Effector CD8-positive, alpha-beta T cell (primary cell): ENCODE results near the gene ADM2.
"Not testable (repeated sequence)": the region's sequence is repeated elsewhere in the genome, so short reads cannot be mapped to it uniquely, and the experiment has no call there.

Experiments
- DNase-seq: peaks from one replicate; lab custom pipeline; 2025; lab: John Stamatoyannopoulos, UW
- total RNA-seq, 4 experiments: gene quantifications; one replicate each; lab custom pipeline; 2026; lab: John Stamatoyannopoulos, UW

ADM2 gene, protein sequence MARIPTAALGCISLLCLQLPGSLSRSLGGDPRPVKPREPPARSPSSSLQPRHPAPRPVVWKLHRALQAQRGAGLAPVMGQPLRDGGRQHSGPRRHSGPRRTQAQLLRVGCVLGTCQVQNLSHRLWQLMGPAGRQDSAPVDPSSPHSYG
- 3.4 to 13.0 (median 12.5) reads per million in 4 experiments for total RNA-seq

DNA sequence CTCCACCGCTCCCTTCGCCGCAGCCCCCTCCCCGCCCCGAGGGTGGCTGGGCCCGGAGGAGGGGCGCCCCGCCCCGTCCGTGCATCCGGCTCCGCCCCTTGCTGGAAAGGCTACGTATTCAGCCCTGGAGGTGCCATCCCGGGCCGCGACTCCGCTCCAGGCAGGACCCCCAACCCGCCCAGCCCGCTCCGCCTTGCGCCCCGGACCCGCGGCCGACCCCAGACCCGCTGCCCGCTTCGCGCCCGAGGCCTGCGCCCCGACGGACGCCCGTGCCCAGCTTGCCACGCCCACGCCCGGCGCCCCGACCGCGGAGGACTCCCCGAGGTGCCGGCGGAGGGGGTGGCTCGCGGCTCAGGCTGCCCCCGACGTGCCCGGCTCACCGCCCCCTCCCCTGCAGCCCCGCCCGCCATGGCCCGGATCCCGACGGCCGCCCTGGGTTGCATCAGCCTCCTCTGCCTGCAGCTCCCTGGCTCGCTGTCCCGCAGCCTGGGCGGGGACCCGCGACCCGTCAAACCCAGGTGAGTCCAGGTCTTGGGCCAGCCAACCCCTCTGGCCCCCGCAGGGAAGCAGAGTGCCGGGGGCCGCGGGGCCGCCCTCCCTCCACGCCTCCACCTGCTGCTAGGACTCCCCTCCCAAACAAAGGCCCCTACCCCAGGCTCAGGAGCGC, at the start of gene ADM2:
Gene ADM2 (plus strand): TSS at position 104 of the 667 bp plus-strand sequence. CDS start 305 bp downstream, at position 409.
- peak; percentile 50 for DNase-seq

DNA sequence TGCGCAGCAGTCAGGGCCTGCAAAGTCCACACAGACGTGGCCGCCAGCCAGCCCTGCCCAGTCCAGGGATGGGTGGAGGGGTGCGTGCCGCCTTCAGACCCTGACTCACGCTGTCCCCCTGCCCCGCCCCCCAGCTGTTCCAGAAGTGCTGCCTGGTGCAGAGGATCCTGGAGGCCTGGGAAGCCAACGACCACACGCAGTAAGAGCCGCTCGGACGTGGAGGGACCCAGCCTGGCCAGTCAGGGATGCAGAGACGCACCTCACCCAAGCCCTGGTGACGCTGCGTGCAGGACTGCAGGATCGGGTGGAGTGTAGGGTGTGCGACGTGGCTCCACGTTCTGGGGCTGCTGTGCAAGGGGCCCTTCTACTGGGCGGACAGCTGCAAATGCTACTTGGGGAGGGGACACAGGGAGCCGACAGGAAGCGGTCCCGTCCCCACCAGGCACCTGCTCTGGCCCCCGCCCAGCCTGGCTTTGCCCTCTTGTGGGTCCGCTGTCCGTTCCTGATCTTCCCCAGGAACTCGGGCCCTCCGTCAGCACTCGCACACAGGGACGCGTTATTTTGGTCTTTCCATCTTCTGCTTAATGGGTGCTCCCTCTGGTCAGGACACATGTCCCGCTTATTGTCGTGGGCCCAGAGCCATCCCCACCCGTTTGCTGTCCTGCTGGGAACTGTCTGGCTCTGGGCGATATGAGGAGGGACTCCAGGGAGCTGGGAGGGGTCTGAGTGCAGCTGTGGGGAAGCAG, 49.0 kb upstream of the ADM2 start:
- no peak for DNase-seq

DNA sequence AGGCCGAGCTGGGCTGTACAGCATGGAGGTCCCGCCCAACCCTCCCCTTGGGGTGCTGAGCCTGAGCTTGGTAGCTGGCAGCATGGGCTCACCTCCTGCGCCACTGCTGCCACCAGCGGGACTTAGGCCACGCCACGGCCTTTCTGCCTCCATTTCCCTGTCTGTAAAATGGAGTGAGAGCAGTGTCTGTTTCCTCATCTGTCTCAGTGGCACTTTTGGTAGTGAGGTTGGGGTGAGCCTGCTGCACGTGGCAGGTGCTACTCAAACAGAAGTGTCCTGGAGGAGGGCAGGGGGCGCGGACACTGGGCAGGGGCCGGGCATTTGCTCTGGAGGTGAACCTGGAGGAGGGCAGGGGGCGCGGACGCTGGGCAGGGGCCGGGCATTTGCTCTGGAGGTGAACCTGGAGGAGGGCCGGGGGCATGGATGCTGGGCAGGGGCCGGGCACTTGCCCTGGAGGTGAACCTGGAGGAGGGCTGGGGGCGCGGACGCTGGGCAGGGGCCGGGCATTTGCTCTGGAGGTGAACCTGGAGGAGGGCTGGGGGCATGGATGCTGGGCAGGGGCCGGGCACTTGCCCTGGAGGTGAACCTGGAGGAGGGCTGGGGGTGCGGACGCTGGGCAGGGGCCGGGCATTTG, 48.3 kb upstream of the ADM2 start:
- not testable (repeated sequence) for DNase-seq

DNA sequence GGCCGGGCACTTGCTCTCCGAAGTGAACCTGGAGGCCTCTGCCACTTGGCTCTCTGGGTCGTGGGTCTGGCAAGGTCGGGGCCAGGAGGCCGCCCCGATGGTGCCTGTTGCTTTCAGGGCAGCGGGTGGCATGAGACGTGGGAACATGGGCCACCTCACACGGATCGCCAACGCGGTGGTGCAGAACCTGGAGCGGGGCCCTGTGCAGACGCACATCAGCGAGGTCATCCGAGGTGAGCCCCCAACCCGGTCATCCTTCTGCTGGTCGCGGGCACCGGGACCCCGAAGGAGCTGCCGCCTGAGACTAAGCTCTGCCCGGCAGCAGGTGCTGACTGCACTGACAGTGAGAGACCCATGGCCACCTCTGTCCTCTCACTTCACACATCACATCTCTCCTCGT, 46.5 kb upstream of the ADM2 start:
- DNase-seq = no peak

DNA sequence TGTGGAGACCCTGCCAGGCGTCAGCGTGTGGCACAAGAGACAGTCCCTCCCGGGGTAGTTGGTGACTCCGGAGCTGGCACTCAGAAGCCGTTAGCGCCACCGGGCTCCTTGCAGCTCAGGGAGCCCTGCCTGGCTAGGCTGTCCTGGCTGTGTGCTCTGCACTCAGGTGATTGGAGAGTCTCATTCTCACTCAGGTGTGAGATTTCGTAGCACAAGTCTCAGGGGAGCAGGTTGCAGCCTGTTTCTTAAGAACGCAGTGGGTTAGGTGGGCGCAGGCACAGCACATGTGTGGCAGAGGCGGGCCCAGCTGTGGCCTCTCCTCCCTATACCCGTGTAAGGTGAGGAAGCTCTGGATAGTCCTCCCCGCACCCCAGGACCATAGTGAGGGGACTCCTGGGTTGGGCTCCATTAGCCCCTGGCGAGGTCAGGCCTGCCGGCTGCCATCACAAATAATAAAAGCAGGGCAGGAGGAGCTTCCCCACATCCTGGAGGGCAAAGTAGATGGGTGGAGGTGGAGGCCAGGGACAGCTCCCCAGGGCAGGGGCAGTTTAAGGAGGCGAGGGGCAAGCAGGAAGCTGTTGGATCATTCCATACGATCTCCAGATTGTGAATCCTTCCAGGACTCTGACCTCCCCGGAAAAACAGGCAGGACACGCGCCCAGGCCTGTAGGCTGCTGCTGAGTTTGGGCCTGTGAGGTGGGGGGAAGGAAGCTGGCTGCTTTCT, 45.9 kb upstream of the ADM2 start:
- no peak for DNase-seq

DNA sequence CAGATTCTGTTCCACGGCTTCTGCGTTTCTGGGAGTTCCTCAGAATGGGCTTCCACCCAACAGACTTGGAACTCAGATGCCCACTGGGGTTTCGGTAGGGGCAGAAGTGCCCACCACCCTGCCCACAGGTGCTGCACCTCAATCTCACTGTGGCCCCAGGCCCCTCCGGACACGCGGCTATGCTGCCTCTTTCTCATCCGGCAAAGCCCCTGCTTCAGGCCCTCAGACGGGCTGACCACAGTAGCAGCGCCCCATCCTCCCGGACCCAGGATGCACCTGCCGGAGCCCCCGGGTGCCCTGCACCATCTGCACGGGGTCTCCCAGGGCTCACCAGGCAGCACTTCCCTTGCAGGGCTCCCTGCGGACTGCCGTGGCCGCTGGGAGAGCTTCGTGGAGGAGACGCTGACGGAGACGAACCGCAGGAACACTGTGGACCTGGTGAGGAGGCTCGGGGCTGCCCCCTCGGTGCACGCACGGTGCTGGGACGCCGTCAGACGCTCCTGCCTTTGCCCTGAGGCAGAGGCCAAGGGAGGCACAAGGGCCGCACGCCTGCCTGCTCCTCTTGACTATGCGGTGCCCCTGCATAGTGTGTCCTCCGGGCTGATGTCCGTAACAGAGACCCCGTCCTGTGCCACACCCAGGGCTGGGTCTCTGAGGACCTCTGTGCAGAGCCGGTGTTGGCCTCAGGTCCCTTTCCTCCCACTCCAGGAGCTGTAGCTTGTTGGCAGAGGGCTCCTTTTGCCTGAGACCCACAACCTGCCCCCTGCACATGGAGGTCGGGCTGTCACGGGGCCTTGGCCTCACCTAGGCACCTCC, 45.1 kb upstream of the ADM2 start:
- DNase-seq = no peak

DNA sequence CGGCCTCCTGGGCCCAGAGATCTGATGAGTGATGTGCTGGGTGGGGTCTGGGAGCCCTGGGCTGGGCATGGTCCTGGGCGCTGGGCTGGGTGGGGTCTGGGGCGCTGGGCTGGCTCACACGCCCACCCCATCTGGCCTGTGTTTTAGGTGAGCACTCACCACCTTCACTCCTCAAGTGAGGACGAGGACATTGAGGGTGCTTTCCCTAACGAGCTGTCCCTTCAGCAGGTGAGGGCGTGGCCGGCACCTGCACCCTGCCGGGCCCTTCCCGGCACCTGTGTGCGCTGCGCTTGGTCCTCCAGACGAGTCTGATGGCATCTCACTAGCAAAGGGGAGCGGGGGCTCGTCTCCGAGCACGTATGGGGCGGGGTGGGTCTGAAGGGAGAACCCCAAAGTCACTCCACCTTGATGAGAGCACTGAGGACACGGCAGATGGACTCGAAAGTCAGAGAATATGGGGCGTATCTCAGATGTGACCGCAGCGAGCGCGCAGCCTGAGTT, 44.5 kb upstream of the ADM2 start:
- no peak for DNase-seq

DNA sequence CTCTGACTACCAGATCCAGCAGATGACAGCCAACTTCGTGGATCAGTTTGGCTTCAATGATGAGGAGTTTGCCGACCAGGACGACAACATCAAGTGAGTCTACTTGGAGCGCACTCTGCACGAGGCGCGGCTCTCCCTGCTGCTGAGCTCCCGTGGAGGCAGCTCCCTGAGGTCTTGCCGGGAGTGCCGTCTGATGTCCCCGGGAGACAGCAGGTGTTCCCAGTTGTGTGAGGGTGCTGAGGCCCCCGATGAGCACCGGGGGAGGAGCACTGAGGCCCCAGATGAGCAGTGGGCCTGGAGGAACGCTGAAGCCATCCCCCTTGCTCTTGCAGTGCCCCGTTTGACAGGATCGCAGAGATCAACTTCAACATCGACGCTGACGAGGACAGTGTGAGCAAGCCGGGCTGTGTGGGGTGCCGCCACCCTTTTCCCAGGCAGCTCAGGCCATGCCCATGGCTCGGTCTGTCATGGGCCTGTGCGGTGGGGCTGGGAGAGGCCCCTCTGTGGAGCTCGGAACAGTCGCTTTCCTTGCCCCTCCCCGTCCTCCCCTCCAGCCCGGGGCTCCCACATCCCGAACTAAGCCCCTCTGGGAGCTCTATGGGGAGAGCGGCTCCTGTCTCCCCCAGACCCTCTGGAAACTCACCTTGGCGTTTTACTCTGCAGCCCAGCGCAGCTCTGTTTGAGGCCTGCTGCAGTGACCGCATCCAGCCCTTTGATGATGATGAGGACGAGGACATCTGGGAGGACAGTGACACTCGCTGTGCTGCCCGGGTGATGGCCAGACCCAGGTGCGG, 43.6 kb upstream of the ADM2 start:
- no peak for DNase-seq

DNA sequence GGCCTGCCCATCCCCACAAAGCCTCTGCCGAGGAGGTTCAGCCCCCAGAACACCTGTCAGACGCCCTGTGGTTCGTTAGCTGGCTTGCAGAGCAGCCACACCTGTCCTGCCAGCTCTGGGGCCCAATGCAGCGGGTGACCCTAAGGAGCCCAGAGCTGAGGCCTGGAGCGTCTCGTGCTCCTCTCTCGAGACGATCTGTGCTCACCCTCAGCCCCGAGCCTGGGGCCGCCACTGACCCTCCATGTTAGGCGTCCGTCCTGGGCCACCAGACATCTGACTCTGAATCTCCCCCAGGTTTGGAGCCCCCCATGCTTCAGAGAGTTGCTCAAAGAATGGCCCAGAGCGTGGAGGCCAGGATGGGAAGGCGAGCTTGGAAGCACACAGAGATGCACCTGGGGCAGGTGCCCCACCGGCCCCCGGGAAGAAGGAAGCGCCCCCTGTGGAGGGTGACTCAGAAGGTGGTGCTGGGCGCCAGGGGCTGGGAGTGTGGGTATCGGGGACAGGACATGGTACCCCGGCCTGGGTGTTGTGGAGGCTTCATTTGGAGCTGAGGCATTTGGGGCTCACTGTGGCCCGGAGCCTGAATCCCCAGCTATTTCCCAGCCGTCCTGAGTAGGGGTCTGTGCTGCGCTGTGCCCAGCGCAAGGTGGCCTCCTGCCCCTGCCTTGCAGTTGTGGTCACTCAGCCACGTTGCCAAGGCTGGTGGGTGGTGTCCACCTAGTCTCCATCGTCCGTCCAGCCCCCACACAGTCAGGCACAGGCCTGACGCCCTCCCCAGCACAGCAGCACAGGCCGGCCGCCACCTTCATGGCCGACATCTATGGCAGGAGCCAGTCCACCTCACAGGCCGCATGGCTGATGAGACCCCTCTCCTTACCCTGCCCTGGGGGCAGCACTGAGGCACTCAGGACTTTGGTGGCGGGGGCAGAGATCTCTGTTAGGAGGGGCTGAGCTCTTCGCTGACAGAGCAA, 42.8 kb upstream of the ADM2 start:
- no peak for DNase-seq

DNA sequence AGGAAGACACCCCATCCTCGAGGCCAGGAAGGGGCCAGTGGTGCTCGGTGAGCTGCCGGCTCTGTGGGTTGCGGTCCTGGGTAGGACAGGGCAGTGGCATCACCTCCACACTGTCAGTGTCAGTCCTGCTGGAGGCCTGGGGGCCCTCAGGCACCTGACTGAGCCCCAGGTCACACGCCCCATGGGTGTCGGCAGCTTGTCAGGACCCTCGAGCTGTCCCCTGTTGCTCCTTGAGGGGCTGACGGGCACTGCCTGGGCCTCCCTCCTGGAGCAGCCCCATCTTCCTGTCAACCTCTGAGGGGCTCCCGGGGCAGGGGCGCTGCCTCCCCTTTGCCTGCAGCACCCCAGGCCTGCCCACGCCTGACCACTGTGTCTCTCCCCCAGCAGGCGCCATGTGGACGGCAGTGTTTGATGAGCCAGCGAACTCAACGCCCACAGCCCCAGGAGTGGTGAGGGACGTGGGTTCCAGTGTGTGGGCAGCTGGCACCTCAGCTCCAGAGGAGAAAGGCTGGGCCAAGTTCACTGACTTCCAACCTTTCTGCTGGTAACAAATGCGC, 42.0 kb upstream of the ADM2 start:
- DNase-seq = no peak

DNA sequence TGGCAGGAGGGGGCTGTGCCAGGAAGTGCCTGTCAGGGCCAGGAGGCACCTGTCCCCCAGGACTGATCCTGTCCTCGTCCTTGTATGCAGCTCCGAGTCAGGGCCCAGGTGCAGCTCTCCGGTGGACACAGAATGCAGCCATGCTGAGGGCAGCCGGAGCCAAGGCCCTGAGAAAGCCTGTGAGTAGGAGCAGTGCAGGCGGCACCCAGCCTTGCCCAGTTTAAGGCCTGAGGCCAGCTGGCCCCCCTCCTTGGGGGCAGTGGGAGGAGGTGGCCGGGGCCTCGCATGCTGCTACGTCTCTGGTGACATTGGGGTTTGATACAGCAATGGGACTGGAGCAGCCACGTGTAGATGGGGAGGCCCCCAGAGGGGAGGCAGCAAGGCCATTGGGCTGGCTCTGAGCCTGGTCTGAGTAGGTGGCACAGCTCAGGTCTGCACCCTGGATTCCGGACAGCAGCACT, 41.4 kb upstream of the ADM2 start:
- no peak for DNase-seq

DNA sequence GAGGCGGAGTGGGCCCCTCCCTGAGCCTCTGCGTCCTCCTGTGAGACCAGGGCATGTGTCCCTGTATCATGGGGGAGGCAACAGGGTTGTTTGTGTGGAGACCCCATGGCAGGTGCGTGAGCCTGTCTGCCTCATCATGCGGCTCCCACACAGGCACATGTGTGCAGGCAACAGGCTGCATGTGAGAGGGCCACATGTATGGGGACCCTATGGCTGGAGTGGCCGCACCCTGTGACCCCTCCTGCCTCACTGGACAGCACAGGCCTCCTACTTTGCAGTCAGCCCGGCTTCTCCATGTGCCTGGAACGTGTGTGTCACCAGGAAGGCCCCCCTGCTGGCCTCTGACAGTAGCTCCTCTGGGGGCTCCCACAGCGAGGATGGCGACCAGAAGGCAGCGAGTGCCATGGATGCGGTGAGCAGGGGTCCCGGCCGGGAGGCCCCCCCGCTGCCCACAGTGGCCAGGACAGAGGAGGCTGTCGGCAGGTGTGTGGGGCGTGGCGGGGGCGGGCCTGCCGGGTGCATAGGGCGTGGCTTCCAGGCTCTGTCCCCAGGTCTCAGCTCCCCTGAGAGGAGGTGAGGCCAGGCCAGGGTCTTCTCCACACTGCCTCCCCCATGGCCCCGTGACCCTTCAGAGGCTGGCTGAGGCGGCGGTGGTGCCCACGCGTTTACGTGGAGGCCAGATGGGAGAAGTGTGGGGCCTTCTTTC, 40.6 kb upstream of the ADM2 start:
- no peak for DNase-seq

DNA sequence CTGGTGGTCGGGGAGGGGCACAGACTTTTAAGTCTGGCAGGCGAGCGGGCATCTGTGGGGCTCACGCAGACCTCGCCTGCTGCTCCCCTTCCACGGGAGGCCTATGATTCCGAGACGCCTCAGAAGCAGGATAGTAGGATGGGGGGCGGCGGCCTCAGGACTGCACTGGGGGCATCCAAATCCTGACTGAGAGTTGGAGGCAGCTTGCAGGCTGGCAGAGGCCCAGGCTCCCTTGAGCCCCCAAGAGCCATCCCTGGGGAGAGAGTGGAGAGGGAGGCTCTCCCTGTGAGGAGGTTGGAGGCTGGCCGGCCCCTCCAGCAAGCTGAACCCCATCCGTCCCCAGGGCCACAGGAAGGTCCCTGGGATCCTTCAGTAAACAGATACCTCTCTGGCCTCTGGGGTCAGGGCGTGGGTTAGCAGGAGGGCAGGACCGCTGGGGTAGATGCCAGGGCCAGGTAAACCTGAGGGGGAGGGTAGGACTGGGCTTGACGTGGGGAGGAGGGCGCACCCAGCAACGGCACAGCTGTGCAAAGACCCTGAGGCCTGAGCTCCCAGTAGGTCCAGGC, 39.8 kb upstream of the ADM2 start:
- no peak for DNase-seq

DNA sequence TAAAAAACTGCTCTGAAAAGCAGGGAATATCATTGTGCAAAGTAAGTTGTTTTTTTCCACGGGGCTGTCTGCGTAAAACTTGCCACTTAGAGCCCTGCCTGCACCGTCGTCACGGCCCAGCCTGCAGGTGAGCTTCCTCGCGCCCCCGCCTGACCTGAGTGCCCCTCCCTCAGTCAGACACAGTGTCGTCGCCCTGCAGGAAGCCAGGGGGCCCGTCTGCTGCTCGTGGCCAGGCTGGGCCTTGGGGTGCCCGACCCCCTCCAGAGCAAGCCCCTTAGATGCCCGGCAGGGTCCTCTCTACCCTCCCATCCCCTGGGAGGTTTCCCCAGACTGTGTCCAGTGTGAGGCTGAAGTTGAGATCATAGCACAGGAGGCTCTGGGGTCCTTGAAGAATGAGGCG, 38.1 kb upstream of the ADM2 start:
- DNase-seq = no peak

DNA sequence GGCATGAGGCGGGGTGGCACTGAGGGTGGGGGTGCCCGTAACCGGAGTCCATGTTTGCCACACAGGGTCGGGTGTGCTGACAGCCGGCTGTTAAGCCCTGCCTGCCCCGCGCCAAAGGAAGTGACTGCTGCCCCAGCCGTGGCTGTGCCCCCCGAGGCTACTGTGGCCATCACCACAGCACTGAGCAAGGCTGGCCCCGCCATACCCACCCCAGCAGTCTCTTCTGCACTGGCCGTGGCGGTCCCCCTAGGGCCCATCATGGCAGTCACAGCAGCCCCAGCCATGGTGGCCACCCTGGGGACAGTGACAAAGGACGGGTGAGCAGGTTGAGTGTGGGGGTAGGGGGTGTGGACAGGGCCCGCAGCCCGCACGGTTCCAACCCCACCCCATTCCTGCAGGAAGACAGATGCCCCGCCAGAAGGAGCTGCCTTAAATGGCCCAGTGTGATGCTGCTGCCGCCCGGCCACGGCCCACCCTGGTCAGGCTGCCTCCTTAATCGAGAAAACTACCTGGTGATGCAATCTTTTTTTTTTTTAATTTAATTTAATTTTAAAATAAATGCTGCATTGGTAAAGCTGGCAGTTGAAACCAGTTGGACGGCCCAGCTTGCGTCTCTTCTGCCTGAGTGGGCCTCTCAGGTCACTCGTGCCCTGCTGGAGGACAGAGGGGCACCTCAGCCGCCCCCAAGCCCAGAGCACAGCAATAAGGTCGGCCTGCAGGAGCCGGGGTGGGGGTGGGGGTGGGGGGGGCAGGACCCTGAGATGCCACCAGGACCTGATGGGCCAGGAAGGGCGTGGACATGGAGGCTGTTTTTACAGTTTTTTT, 37.3 kb upstream of the ADM2 start:
- DNase-seq = no peak

DNA sequence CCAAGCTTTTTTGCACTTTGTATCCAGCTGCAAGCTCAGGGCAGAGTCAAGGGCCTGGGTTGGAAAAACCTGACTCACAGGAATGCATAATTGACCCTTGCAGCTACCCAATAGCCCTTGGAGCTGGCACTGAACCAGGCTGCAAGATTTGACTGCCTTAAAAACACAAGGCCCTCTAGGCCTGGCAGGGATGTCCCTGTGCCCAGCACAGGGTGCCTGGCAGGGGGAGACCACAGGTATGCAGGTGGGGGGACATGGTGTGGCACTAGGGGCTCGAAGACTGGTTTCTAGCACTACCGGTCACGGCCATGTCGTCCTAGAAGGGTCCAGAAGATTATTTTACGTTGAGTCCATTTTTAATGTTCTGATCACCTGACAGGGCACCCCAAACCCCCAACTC, 36.7 kb upstream of the ADM2 start:
- no peak for DNase-seq
